ENCODE results near the gene DHDH. TPM values are rescaled to one million over a fixed set of nuclear protein-coding genes. Genes with fewer than 3 reads are reported as not detected.

Gene DHDH
- total and polyA plus RNA-seq, 2 experiments from 2014 or later, result 0.69 to 4.7 TPM

- no peak for TF ChIP-seq ZNF462 (CRISPR knock-in tag; IDR thresholded peaks at IDR 0.05)
- no peak for TF ChIP-seq EZH2 (IDR thresholded peaks at IDR 0.05; ENCODE audit: low read depth, unreplicated experiment)
- no peak for TF ChIP-seq STAT1 (IDR thresholded peaks at IDR 0.05; ENCODE audit: unreplicated experiment)
- TF ChIP-seq NANOG (IDR thresholded peaks at IDR 0.05; ENCODE audit: borderline replicate concordance), result no peak
- TF ChIP-seq EZH2phosphoT487 (IDR thresholded peaks at IDR 0.05; ENCODE audit: unreplicated experiment), result no peak
- no peak for TF ChIP-seq POLR2AphosphoS5 (IDR thresholded peaks at IDR 0.05; ENCODE audit: low read depth)
- TF ChIP-seq CTCF (conservative IDR thresholded peaks at IDR 0.05; ENCODE audit: low read depth in 2 of 2), result no peak
- no peak for TF ChIP-seq ZNF114 (CRISPR knock-in tag; IDR thresholded peaks at IDR 0.05)
- no peak for TF ChIP-seq REST (IDR thresholded peaks at IDR 0.05; ENCODE audit: unreplicated experiment)
- TF ChIP-seq JUNB (IDR thresholded peaks at IDR 0.05; ENCODE audit: unreplicated experiment), result no peak
Measured at GRCh38 chr19:48961051-48961649, 27.7 kb downstream of the DHDH start (continued).

Measured in GM23338 (cell line).